ENCODE measurements around the gene ADAMTSL1. TPM values are rescaled to one million over a fixed set of nuclear protein-coding genes. Genes with fewer than 3 reads are reported as not detected.

The ADAMTSL1 gene
- total RNA-seq, 1 experiment from 2014 or later = not detected

DNA sequence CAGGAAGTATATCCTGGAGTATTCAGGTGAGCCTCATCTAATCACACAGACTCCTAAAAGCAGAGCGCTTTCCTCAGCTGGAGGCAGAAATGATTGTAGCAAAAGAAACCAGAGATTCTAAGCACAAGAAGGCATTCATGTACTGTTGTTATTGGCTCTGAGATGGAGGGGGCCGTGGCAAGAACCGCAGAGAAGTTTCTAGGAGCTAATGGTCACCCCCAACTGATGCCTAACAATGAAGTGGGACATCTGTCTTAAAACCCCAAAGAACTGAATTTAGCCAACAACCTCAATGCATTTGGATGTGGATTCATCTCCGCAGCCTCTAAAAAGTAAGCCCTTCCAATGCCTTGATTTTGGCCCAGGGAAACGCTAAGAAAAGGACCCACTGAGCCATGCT is 76.3 kb downstream of the ADAMTSL1 start:
- Histone ChIP-seq H3K4me1 (ENCODE audit: control insufficient read depth, insufficient read depth, low read length) (no peaks in the 10 kb centered on the region), H3K4me3 (ENCODE audit: low read depth in 2 of 2, low read length in 2 of 2) (no peak overlapping the region), H3K27me3 (ENCODE audit: control insufficient read depth, insufficient read depth, low read length) (no peaks in the 10 kb centered on the region), H3K36me3 (ENCODE audit: control insufficient read depth, insufficient read depth, low read length) (no peaks in the 10 kb centered on the region), H3K9me3 (ENCODE audit: control insufficient read depth, insufficient read depth, low read depth, low read length) (no peaks in the 10 kb centered on the region), H3K27ac (ENCODE audit: low read length) (no peak overlapping the region)
- DNase-seq (ENCODE audit: low read depth, low spot score) (no peak), ATAC-seq (no peak)
- in situ Hi-C loops (cut with HindIII; ENCODE audit: low pct_unique_long_range_greater_than_20kb, low sequenced_read_pairs) = no loop called here
- ChIA-PET CTCF (no interaction called here), POLR2A (no interaction called here)
- BruUV-seq (replicated peaks) = no TSS peak
- intact Hi-C loops (cut with micrococcal nuclease; ENCODE audit: unreplicated experiment) = no loop called here
- TF ChIP-seq, protein P1, sequence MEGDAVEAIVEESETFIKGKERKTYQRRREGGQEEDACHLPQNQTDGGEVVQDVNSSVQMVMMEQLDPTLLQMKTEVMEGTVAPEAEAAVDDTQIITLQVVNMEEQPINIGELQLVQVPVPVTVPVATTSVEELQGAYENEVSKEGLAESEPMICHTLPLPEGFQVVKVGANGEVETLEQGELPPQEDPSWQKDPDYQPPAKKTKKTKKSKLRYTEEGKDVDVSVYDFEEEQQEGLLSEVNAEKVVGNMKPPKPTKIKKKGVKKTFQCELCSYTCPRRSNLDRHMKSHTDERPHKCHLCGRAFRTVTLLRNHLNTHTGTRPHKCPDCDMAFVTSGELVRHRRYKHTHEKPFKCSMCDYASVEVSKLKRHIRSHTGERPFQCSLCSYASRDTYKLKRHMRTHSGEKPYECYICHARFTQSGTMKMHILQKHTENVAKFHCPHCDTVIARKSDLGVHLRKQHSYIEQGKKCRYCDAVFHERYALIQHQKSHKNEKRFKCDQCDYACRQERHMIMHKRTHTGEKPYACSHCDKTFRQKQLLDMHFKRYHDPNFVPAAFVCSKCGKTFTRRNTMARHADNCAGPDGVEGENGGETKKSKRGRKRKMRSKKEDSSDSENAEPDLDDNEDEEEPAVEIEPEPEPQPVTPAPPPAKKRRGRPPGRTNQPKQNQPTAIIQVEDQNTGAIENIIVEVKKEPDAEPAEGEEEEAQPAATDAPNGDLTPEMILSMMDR (IDR thresholded peaks at IDR 0.05) = no peak
- TF ChIP-seq TCF7L2 (IDR thresholded peaks at IDR 0.05; ENCODE audit: low read depth, low read length) (no peak), POLR2AphosphoS5 (IDR thresholded peaks at IDR 0.05; ENCODE audit: low read depth, low read length) (no peak), SIN3A (IDR thresholded peaks at IDR 0.05; ENCODE audit: borderline replicate concordance, insufficient read depth, low read depth, low read length) (no peak)
- TF ChIP-seq, protein P2, sequence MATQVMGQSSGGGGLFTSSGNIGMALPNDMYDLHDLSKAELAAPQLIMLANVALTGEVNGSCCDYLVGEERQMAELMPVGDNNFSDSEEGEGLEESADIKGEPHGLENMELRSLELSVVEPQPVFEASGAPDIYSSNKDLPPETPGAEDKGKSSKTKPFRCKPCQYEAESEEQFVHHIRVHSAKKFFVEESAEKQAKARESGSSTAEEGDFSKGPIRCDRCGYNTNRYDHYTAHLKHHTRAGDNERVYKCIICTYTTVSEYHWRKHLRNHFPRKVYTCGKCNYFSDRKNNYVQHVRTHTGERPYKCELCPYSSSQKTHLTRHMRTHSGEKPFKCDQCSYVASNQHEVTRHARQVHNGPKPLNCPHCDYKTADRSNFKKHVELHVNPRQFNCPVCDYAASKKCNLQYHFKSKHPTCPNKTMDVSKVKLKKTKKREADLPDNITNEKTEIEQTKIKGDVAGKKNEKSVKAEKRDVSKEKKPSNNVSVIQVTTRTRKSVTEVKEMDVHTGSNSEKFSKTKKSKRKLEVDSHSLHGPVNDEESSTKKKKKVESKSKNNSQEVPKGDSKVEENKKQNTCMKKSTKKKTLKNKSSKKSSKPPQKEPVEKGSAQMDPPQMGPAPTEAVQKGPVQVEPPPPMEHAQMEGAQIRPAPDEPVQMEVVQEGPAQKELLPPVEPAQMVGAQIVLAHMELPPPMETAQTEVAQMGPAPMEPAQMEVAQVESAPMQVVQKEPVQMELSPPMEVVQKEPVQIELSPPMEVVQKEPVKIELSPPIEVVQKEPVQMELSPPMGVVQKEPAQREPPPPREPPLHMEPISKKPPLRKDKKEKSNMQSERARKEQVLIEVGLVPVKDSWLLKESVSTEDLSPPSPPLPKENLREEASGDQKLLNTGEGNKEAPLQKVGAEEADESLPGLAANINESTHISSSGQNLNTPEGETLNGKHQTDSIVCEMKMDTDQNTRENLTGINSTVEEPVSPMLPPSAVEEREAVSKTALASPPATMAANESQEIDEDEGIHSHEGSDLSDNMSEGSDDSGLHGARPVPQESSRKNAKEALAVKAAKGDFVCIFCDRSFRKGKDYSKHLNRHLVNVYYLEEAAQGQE (IDR thresholded peaks at IDR 0.05; ENCODE audit: insufficient read depth in 1 of 2, low read depth in 2 of 2, low read length in 1 of 2) = no peak

DNA sequence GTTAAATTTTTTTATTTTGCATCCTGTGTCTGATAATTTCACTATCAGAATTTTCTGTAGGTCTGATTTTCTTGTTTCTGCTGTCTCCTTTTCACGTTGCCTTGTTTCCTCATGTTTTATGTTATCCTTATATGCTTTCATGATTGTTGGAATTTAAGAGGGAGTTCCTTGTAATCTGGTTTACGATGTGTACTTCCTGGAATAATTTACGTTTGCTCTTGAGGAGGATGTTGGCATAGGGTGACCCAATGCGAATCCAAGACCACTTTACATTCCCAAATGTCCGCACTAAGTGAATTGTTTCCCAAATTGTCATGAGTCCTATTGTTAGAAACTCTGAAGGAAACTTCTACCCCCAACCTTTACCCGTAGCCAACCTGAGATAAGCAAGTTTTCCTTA is 80.3 kb downstream of the ADAMTSL1 start:
- Histone ChIP-seq H3K36me3 (ENCODE audit: control insufficient read depth, insufficient read depth, low read length) (no peaks in the 10 kb centered on the region), H3K4me3 (ENCODE audit: low read depth in 2 of 2, low read length in 2 of 2) (no peak overlapping the region), H3K27ac (ENCODE audit: low read length) (no peak overlapping the region), H3K4me1 (ENCODE audit: control insufficient read depth, insufficient read depth, low read length) (no peaks in the 10 kb centered on the region), H3K9me3 (ENCODE audit: control insufficient read depth, insufficient read depth, low read depth, low read length) (no peaks in the 10 kb centered on the region), H3K27me3 (ENCODE audit: control insufficient read depth, insufficient read depth, low read length) (no peaks in the 10 kb centered on the region)
- intact Hi-C loops (cut with micrococcal nuclease; ENCODE audit: unreplicated experiment) = no loop called here
- ChIA-PET POLR2A (no interaction called here), CTCF (no interaction called here)
- DNase-seq (ENCODE audit: low read depth, low spot score) = no peak
- in situ Hi-C loops (cut with HindIII; ENCODE audit: low pct_unique_long_range_greater_than_20kb, low sequenced_read_pairs) = no loop called here
- no peak for TF ChIP-seq POLR2AphosphoS5 (IDR thresholded peaks at IDR 0.05; ENCODE audit: low read depth, low read length)
- TF ChIP-seq, protein P2 (IDR thresholded peaks at IDR 0.05; ENCODE audit: insufficient read depth in 1 of 2, low read depth in 2 of 2, low read length in 1 of 2) = no peak
- no peak for TF ChIP-seq TCF7L2 (IDR thresholded peaks at IDR 0.05; ENCODE audit: low read depth, low read length)
- TF ChIP-seq, protein P1 (IDR thresholded peaks at IDR 0.05) = no peak
- TF ChIP-seq SIN3A (IDR thresholded peaks at IDR 0.05; ENCODE audit: borderline replicate concordance, insufficient read depth, low read depth, low read length) = no peak
- no peak for ATAC-seq
- BruUV-seq (replicated peaks) = no TSS peak

All from Panc1 (cell line).